Fibroblast of lung (primary cell): ENCODE measurements around the gene ASXL2. TPM values are rescaled to one million over a fixed set of nuclear protein-coding genes. Genes with fewer than 3 reads are reported as not detected.
A peak's percentile ranks its signal among the peaks of the same experiment; 100 is the strongest.

ENCODE experiments used
- DNase-seq, 2 donors: peaks; one replicate each; pipeline versions ENCODE4 v3.0.0 to v3.0.0-alpha.2; 2010; ENCODE audit warnings: low read depth in 2 of 2
- H2AFZ ChIP-seq: 2 replicates; pipeline ENCODE4 v1.5.1; 2012; ENCODE audit warnings: low read length, control low read depth, inconsistent platforms
- H3K27ac ChIP-seq: 2 replicates; pipeline ENCODE4 v1.5.1; 2011; ENCODE audit warnings: low read length, control low read depth; ENCODE audit not compliant: insufficient read depth
- H3K27me3 ChIP-seq: 2 replicates; pipeline ENCODE4 v1.5.1; 2011; ENCODE audit warnings: mild to moderate bottlenecking, low read length; ENCODE audit not compliant: control insufficient read depth, insufficient read depth
- H3K36me3 ChIP-seq: 2 replicates; pipeline ENCODE4 v1.5.1; 2011; ENCODE audit warnings: low read length; ENCODE audit not compliant: control insufficient read depth, insufficient read depth
- H3K4me1 ChIP-seq: 2 replicates; pipeline ENCODE4 v1.5.1; 2011; ENCODE audit warnings: low read length; ENCODE audit not compliant: control insufficient read depth, insufficient read depth; ENCODE audit errors: extremely low read depth
- H3K4me2 ChIP-seq: 2 replicates; pipeline ENCODE4 v1.5.1; 2011; ENCODE audit warnings: low read length, control low read depth; ENCODE audit not compliant: insufficient read depth; ENCODE audit errors: extremely low read depth
- H3K4me3 ChIP-seq, 4 experiments: fragments of 200-600 bp in 1 of 4; sonication (generic) in 1 of 4; replicated peaks in 1 of 4; 2 replicates each; pipeline ENCODE4 v1.5.1; 2011 to 2016; ENCODE audit warnings: low read length in 4 of 4, low read depth in 3 of 4, mild to moderate bottlenecking in 3 of 4, control low read depth in 2 of 4, inconsistent platforms in 1 of 4, mixed read lengths in 1 of 4; ENCODE audit not compliant: insufficient read depth in 1 of 4; ENCODE audit errors: control extremely low read depth in 1 of 4
- H3K79me2 ChIP-seq: 2 replicates; pipeline ENCODE4 v1.5.1; 2012; ENCODE audit warnings: mild to moderate bottlenecking, low read length, inconsistent platforms; ENCODE audit not compliant: control insufficient read depth, insufficient read depth
- H3K9ac ChIP-seq: 2 replicates; pipeline ENCODE4 v1.5.1; 2011; ENCODE audit warnings: mild to moderate bottlenecking, low read length, control low read depth; ENCODE audit not compliant: insufficient read depth
- H3K9me3 ChIP-seq: 2 replicates; pipeline ENCODE4 v1.5.1; 2012; ENCODE audit warnings: low read depth, low read length; ENCODE audit not compliant: control insufficient read depth, insufficient read depth
- H4K20me1 ChIP-seq: 2 replicates; pipeline ENCODE4 v1.5.1; 2011; ENCODE audit warnings: low read length; ENCODE audit not compliant: control insufficient read depth, insufficient read depth; ENCODE audit errors: extremely low read depth
- CTCF ChIP-seq, 2 donors: IDR thresholded peaks in 1 of 2; conservative IDR thresholded peaks in 1 of 2; 1 replicate in 1 of 2; 2 replicates in 1 of 2; pipeline ENCODE4 v1.5.1; 2011 to 2012; ENCODE audit warnings: low read length in 2 of 2, control low read depth in 1 of 2, inconsistent platforms in 1 of 2, low read depth in 1 of 2, mild to moderate bottlenecking in 1 of 2
- EZH2 ChIP-seq: IDR thresholded peaks from 2 replicates; pipeline ENCODE4 v1.5.1; 2012; ENCODE audit warnings: low read length, control low read depth, mild to moderate bottlenecking; ENCODE audit errors: missing control alignments
- polyA plus RNA-seq, 2 donors: library from polyadenylated mRNA; depleted of rRNA in 1 of 2; stranded (reverse) in 1 of 2; unstranded in 1 of 2; fragments of >200 nt; gene quantifications; 2 replicates each; pipeline ENCODE4 v1.2.1, GENCODE V29; 2011 to 2012; ENCODE audit warnings: missing spikeins in 1 of 2
- total RNA-seq: library from RNA; depleted of rRNA; stranded (reverse); fragments of >200 nt; gene quantifications from 2 replicates; pipeline ENCODE4 v1.2.1, GENCODE V29; 2014

Gene ASXL2
- total and polyA plus RNA-seq, 2 donors (not counting 1 experiment from before 2014, with no cell fraction given): 5.9 to 16.6 TPM

DNA sequence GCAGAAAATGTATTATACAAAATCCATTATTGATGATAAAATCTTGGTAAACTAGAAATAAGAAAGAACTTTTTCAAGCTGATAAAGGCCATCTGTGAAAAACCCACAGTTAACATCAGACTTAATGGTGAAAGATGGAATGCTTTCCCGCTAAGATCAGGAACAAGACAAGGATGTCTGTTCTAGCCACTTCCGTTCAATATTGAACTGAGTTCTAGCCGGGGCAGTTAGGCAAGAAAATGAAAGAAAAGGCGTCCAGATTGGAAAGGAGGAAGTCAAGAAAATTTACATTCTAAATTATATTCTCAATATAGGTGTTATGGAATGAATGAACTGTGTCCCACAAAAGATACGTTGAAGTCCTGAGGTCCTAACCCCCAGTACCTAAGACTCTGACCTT lies 165.8 kb downstream of the ASXL2 start:
- no peak overlapping the region for H3K27ac ChIP-seq
- H3K79me2 ChIP-seq: no peaks in the 10 kb centered on the region
- DNase-seq: no peak
- no peak overlapping the region for H3K4me3 ChIP-seq
- H3K27me3 ChIP-seq: peaks cover 3% of the 10 kb centered on the region
- no peaks in the 10 kb centered on the region for H3K9me3 ChIP-seq
- no peak for TF ChIP-seq CTCF (conservative IDR thresholded peaks at IDR 0.05 in 1 of 2, IDR thresholded peaks at IDR 0.05 in 1 of 2; ENCODE audit: low read depth in 1 of 2, low read length in 2 of 2)
- TF ChIP-seq EZH2: no peak
- no peaks in the 10 kb centered on the region for H3K4me1 ChIP-seq
- no peak overlapping the region for H3K9ac ChIP-seq
- H4K20me1 ChIP-seq: no peaks in the 10 kb centered on the region
- H2AFZ ChIP-seq: no peak overlapping the region
- no peaks in the 10 kb centered on the region for H3K36me3 ChIP-seq
- no peak overlapping the region for H3K4me2 ChIP-seq

GRCh38 chr2:25711675-25712354 lies 166.5 kb downstream of the ASXL2 start:
- Histone ChIP-seq H3K36me3 (no peaks in the 10 kb centered on the region), H3K27me3 (peaks cover 3% of the 10 kb centered on the region), H2AFZ (no peak overlapping the region), H3K27ac (no peak overlapping the region), H3K9me3 (no peaks in the 10 kb centered on the region), H3K79me2 (no peaks in the 10 kb centered on the region), H3K4me1 (no peaks in the 10 kb centered on the region), H3K4me3 (peak overlapping the region in 1 of 4 experiments; percentile 32), H3K4me2 (peak overlapping the region; percentile 64), H4K20me1 (no peaks in the 10 kb centered on the region), H3K9ac (no peak overlapping the region)
- DNase-seq: no peak
- TF ChIP-seq EZH2 (no peak), CTCF (conservative IDR thresholded peaks at IDR 0.05 in 1 of 2, IDR thresholded peaks at IDR 0.05 in 1 of 2; ENCODE audit: low read depth in 1 of 2, low read length in 2 of 2) (no peak)

DNA sequence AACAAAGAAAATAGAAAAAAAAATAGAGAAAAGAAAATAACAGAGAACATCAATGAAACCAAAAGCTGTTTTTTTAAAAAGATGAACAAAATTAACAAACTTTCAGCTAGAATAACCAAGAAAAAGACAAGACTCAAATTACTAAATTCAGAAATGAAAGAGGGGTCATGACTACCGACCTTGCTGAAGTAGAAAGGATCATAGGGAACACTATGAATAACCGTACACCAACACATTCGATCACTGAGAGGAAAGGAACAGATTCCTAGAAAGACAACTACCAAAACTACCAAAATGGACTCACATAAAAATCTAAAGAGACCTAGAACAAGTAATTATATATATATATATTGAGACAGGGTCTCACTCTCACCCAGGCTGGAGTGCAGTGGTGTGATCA lies 167.5 kb downstream of the ASXL2 start:
- H3K79me2 ChIP-seq: no peaks in the 10 kb centered on the region
- H3K4me1 ChIP-seq: no peaks in the 10 kb centered on the region
- H3K4me2 ChIP-seq: no peak overlapping the region
- H3K27ac ChIP-seq: no peak overlapping the region
- H2AFZ ChIP-seq: no peak overlapping the region
- no peak for DNase-seq
- no peaks in the 10 kb centered on the region for H3K27me3 ChIP-seq
- TF ChIP-seq CTCF (conservative IDR thresholded peaks at IDR 0.05 in 1 of 2, IDR thresholded peaks at IDR 0.05 in 1 of 2; ENCODE audit: low read depth in 1 of 2, low read length in 2 of 2) (no peak), EZH2 (no peak)
- no peaks in the 10 kb centered on the region for H4K20me1 ChIP-seq
- no peaks in the 10 kb centered on the region for H3K9me3 ChIP-seq
- no peaks in the 10 kb centered on the region for H3K36me3 ChIP-seq
- H3K9ac ChIP-seq: no peak overlapping the region
- H3K4me3 ChIP-seq: no peak overlapping the region
